Stimulated activated CD4-positive, alpha-beta T cell treated with anti-CD3 and anti-CD28 coated beads, Interleukin-2, amount 100 ng/mL, for 4 hours (primary cell): ENCODE measurements around the gene FOXO1.

ENCODE experiments used
- DNase-seq: peaks from one replicate; pipeline ENCODE4 v3.0.0-alpha.2; 2020; ENCODE audit warnings: low read depth

Gene FOXO1

GRCh38 chr13:40576369-40576768 is 90.1 kb downstream of the FOXO1 start:
- DNase-seq = no peak

- no peak for DNase-seq
Observed at GRCh38 chr13:40572961-40573360, 93.5 kb downstream of the FOXO1 start.

GRCh38 chr13:40571338-40571963 is 95.0 kb downstream of the FOXO1 start:
- no peak for DNase-seq

GRCh38 chr13:40570930-40571329 is 95.5 kb downstream of the FOXO1 start:
- DNase-seq = no peak

GRCh38 chr13:40569024-40569350 is 97.5 kb downstream of the FOXO1 start:
- no peak for DNase-seq

- no peak for DNase-seq
Observed at GRCh38 chr13:40568246-40569023, 98.0 kb downstream of the FOXO1 start.

GRCh38 chr13:40566811-40567210 is 99.6 kb downstream of the FOXO1 start:
- no peak for DNase-seq

GRCh38 chr13:40565282-40566148 is 100.9 kb downstream of the FOXO1 start:
- DNase-seq = no peak

GRCh38 chr13:40564342-40565001 is 102.0 kb downstream of the FOXO1 start:
- DNase-seq = no peak

- DNase-seq = no peak
Observed at GRCh38 chr13:40563350-40564125, 102.9 kb downstream of the FOXO1 start.

GRCh38 chr13:40562975-40563349 is 103.5 kb downstream of the FOXO1 start:
- no peak for DNase-seq

- DNase-seq = no peak
Observed at GRCh38 chr13:40559915-40560314, 106.5 kb downstream of the FOXO1 start.

- DNase-seq = no peak
Observed at GRCh38 chr13:40558656-40559055, 107.8 kb downstream of the FOXO1 start.

- DNase-seq = no peak
Observed at GRCh38 chr13:40556453-40556852, 110.0 kb downstream of the FOXO1 start.

- no peak for DNase-seq
Observed at GRCh38 chr13:40553356-40553755, 113.1 kb downstream of the FOXO1 start.

GRCh38 chr13:40552895-40553294 is 113.5 kb downstream of the FOXO1 start:
- DNase-seq = no peak

GRCh38 chr13:40550130-40550529 is 116.3 kb downstream of the FOXO1 start:
- no peak for DNase-seq

GRCh38 chr13:40549500-40550094 is 116.8 kb downstream of the FOXO1 start:
- no peak for DNase-seq

GRCh38 chr13:40547591-40548315 is 118.7 kb downstream of the FOXO1 start:
- DNase-seq = no peak

GRCh38 chr13:40546047-40546446 is 120.4 kb downstream of the FOXO1 start:
- DNase-seq = no peak
